Ovary (tissue), 3 donors: ENCODE measurements around the gene SLC9A1.

Experiments
- CTCF ChIP-seq, 3 donors: fragments of 450-650 bp in 2 of 3; fragments of 200-600 bp in 1 of 3; IDR thresholded peaks; one replicate each; pipeline versions ENCODE4 v1.5.1 to v1.8.0; 2016 to 2022; ENCODE audit warnings: antibody characterized with exemption in 3 of 3, mild to moderate bottlenecking in 1 of 3
- EP300 ChIP-seq: sonication (generic); formaldehyde crosslinking; IDR thresholded peaks from one replicate; pipeline ENCODE4 v1.6.1; 2017; ENCODE audit warnings: antibody characterized with exemption
- POLR2A ChIP-seq: fragments of 450-650 bp; IDR thresholded peaks from one replicate; pipeline ENCODE4 v1.6.1; 2017; ENCODE audit warnings: antibody characterized with exemption, mild to moderate bottlenecking, moderate library complexity
- donor health status: DM: no; HTN: no; CAD: no.

GRCh38 chr1:27087371-27088220, 67.3 kb downstream of the SLC9A1 start:
- TF ChIP-seq CTCF (IDR thresholded peaks at IDR 0.05) (no peak), POLR2A (no peak), EP300 (no peak)
